CD4-positive, alpha-beta T cell (primary cell): ENCODE data around the gene PRR27. TPM values are rescaled to one million over a fixed set of nuclear protein-coding genes. Genes with fewer than 3 reads are reported as not detected.

ENCODE experiments used
- ATAC-seq: fragments of 200-7000 bp; cut with Tn5 transposase; one replicate; pipeline ENCODE4 v1.10.0; 2022; ENCODE audit warnings: mild to moderate bottlenecking; ENCODE audit not compliant: poor library complexity
- CTCF ChIA-PET: fragments of 350-600 bp; sonication (Branson Sonifier 250); formaldehyde crosslinking; loops from one replicate; lab custom pipeline; 2021; ENCODE audit warnings: antibody characterized with exemption, inconsistent platforms; lab: Charles Lee
- POLR2A ChIA-PET: fragments of 350-600 bp; sonication (Branson Sonifier 250); formaldehyde crosslinking; loops from one replicate; lab custom pipeline; 2021; ENCODE audit warnings: antibody characterized with exemption, inconsistent platforms; lab: Charles Lee
- DNase-seq, 14 experiments: peaks; one replicate each; pipeline ENCODE4 v3.0.0-alpha.2; 2013 to 2020; ENCODE audit warnings: mixed read lengths in 2 of 14
- H3K27ac ChIP-seq, 2 donors: one replicate each; pipeline versions ENCODE4 v1.5.1 to v1.7.0; 2013; ENCODE audit warnings: low read length in 2 of 2, low read depth in 1 of 2, mild to moderate bottlenecking in 1 of 2
- H3K27me3 ChIP-seq, 2 experiments: 1 replicate in 1 of 2; 2 replicates in 1 of 2; pipeline versions ENCODE4 v1.6.1 to v1.7.0; 2013; ENCODE audit warnings: low read length in 2 of 2, control low read depth in 1 of 2, mild to moderate bottlenecking in 1 of 2, moderate library complexity in 1 of 2; ENCODE audit not compliant: insufficient read depth in 2 of 2, control insufficient read depth in 1 of 2
- H3K36me3 ChIP-seq: one replicate; pipeline ENCODE4 v1.6.1; 2013; ENCODE audit warnings: low read length, control low read depth; ENCODE audit not compliant: insufficient read depth
- H3K4me1 ChIP-seq: one replicate; pipeline ENCODE4 v1.6.1; 2013; ENCODE audit warnings: low read length, control low read depth; ENCODE audit not compliant: insufficient read depth
- H3K4me3 ChIP-seq: one replicate; pipeline ENCODE4 v1.5.1; 2013; ENCODE audit warnings: mild to moderate bottlenecking, low read length, moderate library complexity
- H3K9me3 ChIP-seq, 2 experiments: 1 replicate in 1 of 2; 2 replicates in 1 of 2; pipeline versions ENCODE4 v1.6.1 to v1.7.0; 2013; ENCODE audit warnings: low read length in 2 of 2, mild to moderate bottlenecking in 2 of 2, control low read depth in 1 of 2, moderate library complexity in 1 of 2; ENCODE audit not compliant: control insufficient read depth in 1 of 2, insufficient read depth in 1 of 2
- H3K27ac Mint-ChIP-seq: one replicate; pipeline ENCODE4 v1.8.0; 2020; ENCODE audit warnings: mixed read lengths
- H3K27me3 Mint-ChIP-seq: one replicate; pipeline ENCODE4 v1.8.0; 2021; ENCODE audit warnings: mixed read lengths
- H3K36me3 Mint-ChIP-seq: one replicate; pipeline ENCODE4 v1.8.0; 2021; ENCODE audit warnings: low read depth, mixed read lengths
- H3K4me1 Mint-ChIP-seq: one replicate; pipeline ENCODE4 v1.8.0; 2021; ENCODE audit warnings: low read depth, mixed read lengths
- H3K4me3 Mint-ChIP-seq: one replicate; pipeline ENCODE4 v1.8.0; 2020; ENCODE audit warnings: mild to moderate bottlenecking, mixed read lengths
- H3K9me3 Mint-ChIP-seq: one replicate; pipeline ENCODE4 v1.8.0; 2020; ENCODE audit warnings: mixed read lengths
- intact Hi-C, 2 experiments: fragments of 100-400 bp; cut with DNase I in 1 of 2; cut with micrococcal nuclease in 1 of 2; formaldehyde crosslinking; loops; one replicate each; pipeline versions ENCODE4 v1.15.1 to v1.9.0; 2023 to 2025; cut with DNase I, micrococcal nuclease
- total RNA-seq, 174 experiments: library from RNA in 2 of 174; stranded (reverse) in 2 of 174; gene quantifications; one replicate each; pipeline ENCODE4 v1.2.3 and lab custom pipeline; 2021 to 2026
- TF ChIP-seq, protein P1 (sequence below): fragments of 200-600 bp; IDR thresholded peaks from one replicate; pipeline ENCODE4 v1.8.0; 2022; ENCODE audit warnings: antibody characterized with exemption, mild to moderate bottlenecking

Gene PRR27
- total RNA-seq, 2 experiments from 2014 or later = not detected

DNA sequence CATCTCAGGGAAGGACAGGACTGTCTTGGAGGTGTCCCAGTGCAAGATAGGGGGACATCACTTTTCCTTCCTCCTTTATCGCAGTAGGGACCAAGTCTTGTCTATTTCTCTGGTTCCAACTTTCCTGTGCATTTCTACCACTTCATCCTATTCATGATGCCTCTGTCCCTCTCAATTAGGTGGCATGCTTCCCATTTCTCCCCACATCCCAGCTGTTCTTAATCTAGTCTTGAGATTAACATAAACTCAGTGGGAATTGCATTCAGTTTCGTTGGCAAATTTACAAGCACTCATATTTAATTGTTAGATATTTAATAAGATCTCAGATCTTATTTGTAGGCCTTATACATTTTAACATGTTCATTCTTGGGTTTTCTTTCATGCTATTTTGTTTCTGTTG, 25.8 kb downstream of the PRR27 start:
- TF ChIP-seq, protein P1, sequence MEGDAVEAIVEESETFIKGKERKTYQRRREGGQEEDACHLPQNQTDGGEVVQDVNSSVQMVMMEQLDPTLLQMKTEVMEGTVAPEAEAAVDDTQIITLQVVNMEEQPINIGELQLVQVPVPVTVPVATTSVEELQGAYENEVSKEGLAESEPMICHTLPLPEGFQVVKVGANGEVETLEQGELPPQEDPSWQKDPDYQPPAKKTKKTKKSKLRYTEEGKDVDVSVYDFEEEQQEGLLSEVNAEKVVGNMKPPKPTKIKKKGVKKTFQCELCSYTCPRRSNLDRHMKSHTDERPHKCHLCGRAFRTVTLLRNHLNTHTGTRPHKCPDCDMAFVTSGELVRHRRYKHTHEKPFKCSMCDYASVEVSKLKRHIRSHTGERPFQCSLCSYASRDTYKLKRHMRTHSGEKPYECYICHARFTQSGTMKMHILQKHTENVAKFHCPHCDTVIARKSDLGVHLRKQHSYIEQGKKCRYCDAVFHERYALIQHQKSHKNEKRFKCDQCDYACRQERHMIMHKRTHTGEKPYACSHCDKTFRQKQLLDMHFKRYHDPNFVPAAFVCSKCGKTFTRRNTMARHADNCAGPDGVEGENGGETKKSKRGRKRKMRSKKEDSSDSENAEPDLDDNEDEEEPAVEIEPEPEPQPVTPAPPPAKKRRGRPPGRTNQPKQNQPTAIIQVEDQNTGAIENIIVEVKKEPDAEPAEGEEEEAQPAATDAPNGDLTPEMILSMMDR = no peak

DNA sequence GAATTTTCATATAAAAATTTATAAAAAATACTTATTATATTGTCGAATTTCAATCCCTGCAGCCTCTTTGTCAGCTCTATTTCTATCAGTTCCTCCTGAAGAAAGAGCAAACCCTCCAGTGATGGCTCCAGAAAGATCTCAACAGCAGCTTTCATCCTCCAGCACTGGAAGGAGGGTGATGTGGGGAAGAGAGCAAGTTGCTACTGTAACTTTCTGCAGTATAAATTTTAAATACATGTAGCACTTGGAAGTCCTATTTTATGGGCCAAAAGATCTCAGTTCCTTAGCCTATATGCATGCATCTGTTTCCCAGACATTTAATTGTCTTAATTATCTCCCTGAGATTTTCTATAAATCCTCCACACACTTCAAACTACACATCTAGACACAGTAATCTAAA, 27.8 kb downstream of the PRR27 start:
- no peak overlapping the region for H3K4me3 ChIP-seq
- H3K27me3 Mint-ChIP-seq = no peaks in the 10 kb centered on the region
- CTCF ChIA-PET = interaction anchor here (0.7 kb wide), 1 partner anchor 18 kb away, joined by 3 read pairs; no protein-coding TSS in a partner anchor
- H3K36me3 Mint-ChIP-seq = no peaks in the 10 kb centered on the region
- H3K9me3 ChIP-seq = no peaks in the 10 kb centered on the region
- ATAC-seq = no peak
- H3K4me1 ChIP-seq = no peaks in the 10 kb centered on the region
- H3K4me1 Mint-ChIP-seq = no peaks in the 10 kb centered on the region
- H3K36me3 ChIP-seq = no peaks in the 10 kb centered on the region
- TF ChIP-seq, protein P1 = no peak
- POLR2A ChIA-PET = no interaction called here
- H3K9me3 Mint-ChIP-seq = no peaks in the 10 kb centered on the region
- no peak for DNase-seq
- H3K27me3 ChIP-seq = no peaks in the 10 kb centered on the region
- intact Hi-C loops = loop anchor here in 1 of 2 experiments (5.0 kb wide), 1 partner anchor 495 kb away; no protein-coding TSS in a partner anchor
- H3K27ac Mint-ChIP-seq = no peak overlapping the region
- H3K4me3 Mint-ChIP-seq = no peak overlapping the region
- no peak overlapping the region for H3K27ac ChIP-seq

More for the DNA sequence above, 25.8 kb downstream of the PRR27 start:
- H3K27me3 ChIP-seq = no peaks in the 10 kb centered on the region
- intact Hi-C loops = loop anchor here in 1 of 2 experiments (5.0 kb wide), 1 partner anchor 493 kb away; no protein-coding TSS in a partner anchor
- Mint-ChIP-seq H3K27me3 (no peaks in the 10 kb centered on the region), H3K4me1 (no peaks in the 10 kb centered on the region), H3K36me3 (no peaks in the 10 kb centered on the region), H3K27ac (no peak overlapping the region), H3K9me3 (no peaks in the 10 kb centered on the region), H3K4me3 (no peak overlapping the region)
- CTCF ChIA-PET = no interaction called here
- H3K4me1 ChIP-seq = no peaks in the 10 kb centered on the region
- ATAC-seq = no peak
- H3K4me3 ChIP-seq = no peak overlapping the region
- no peaks in the 10 kb centered on the region for H3K9me3 ChIP-seq
- no peaks in the 10 kb centered on the region for H3K36me3 ChIP-seq
- POLR2A ChIA-PET = no interaction called here
- H3K27ac ChIP-seq = no peak overlapping the region
- DNase-seq = no peak

- CTCF ChIA-PET = interaction anchor here (0.7 kb wide), 1 partner anchor 18 kb away, joined by 3 read pairs; no protein-coding TSS in a partner anchor
These were observed 28.6 kb downstream of the PRR27 start for GRCh38 chr4:70182517-70183167.

More at GRCh38 chr4:70182517-70183167, 28.6 kb downstream of the PRR27 start:
- no peaks in the 10 kb centered on the region for H3K36me3 Mint-ChIP-seq
- H3K9me3 Mint-ChIP-seq = no peaks in the 10 kb centered on the region
- POLR2A ChIA-PET = no interaction called here
- Histone ChIP-seq H3K36me3 (no peaks in the 10 kb centered on the region), H3K27me3 (no peaks in the 10 kb centered on the region), H3K4me1 (no peaks in the 10 kb centered on the region), H3K4me3 (no peak overlapping the region), H3K27ac (no peak overlapping the region), H3K9me3 (no peaks in the 10 kb centered on the region)
- intact Hi-C loops = loop anchor here in 1 of 2 experiments (5.0 kb wide), 1 partner anchor 495 kb away; no protein-coding TSS in a partner anchor
- no peak overlapping the region for H3K27ac Mint-ChIP-seq
- H3K27me3 Mint-ChIP-seq = no peaks in the 10 kb centered on the region
- ATAC-seq = no peak
- H3K4me1 Mint-ChIP-seq = no peaks in the 10 kb centered on the region
- TF ChIP-seq, protein P1 = no peak
- H3K4me3 Mint-ChIP-seq = no peak overlapping the region
- no peak for DNase-seq
